Left lung (tissue), 10 donors: ENCODE measurements around the gene INO80. TPM values are rescaled to one million over a fixed set of nuclear protein-coding genes. Genes with fewer than 3 reads are reported as not detected.

ENCODE experiments used
- ATAC-seq: fragments of 200-7000 bp; cut with Tn5 transposase; one replicate; pipeline ENCODE4 v1.9.1; 2020; ENCODE audit warnings: moderate library complexity
- DNase-seq, 4 donors: peaks; one replicate each; pipeline ENCODE4 v3.0.0-alpha.2; 2013 to 2020
- H3K27ac ChIP-seq, 2 donors: fragments of 200-600 bp; sonication (generic) in 1 of 2; one replicate each; pipeline versions ENCODE4 v1.5.0 to v1.8.0; 2020 to 2021
- H3K27me3 ChIP-seq, 2 donors: fragments of 200-600 bp; sonication (generic) in 1 of 2; one replicate each; pipeline versions ENCODE4 v1.5.0 to v1.8.0; 2020 to 2021
- H3K36me3 ChIP-seq, 2 donors: fragments of 200-600 bp; sonication (generic) in 1 of 2; one replicate each; pipeline versions ENCODE4 v1.5.0 to v1.8.0; 2020 to 2021
- H3K4me1 ChIP-seq, 2 donors: fragments of 200-600 bp; one replicate each; pipeline ENCODE4 v1.8.0; 2021
- H3K4me3 ChIP-seq, 2 donors: fragments of 200-600 bp; sonication (generic) in 1 of 2; one replicate each; pipeline versions ENCODE4 v1.5.0 to v1.8.0; 2020 to 2021; ENCODE audit warnings: mild to moderate bottlenecking in 1 of 2
- H3K9me3 ChIP-seq, 2 donors: fragments of 200-600 bp; sonication (generic) in 1 of 2; one replicate each; pipeline versions ENCODE4 v1.5.0 to v1.8.0; 2020 to 2021
- intact Hi-C, 2 donors: fragments of 100-400 bp; cut with DNase I; formaldehyde crosslinking; loops; one replicate each; pipeline versions ENCODE4 v1.11.2 to v1.14.2; 2022
- polyA plus RNA-seq, 6 donors: library from polyadenylated mRNA; unstranded; fragments of 120-200 nt; gene quantifications; one replicate each; pipeline ENCODE4 v1.2.1, GENCODE V29; 2013; ENCODE audit not compliant: insufficient read length in 6 of 6
- total RNA-seq, 2 donors: library from RNA; stranded (reverse); fragmentation: NEBNext Ultra II Directional; extraction: Animal tissue kit (Norgen Biotek cat#: 25700); gene quantifications; one replicate each; pipeline ENCODE4 v1.2.1, GENCODE V29; 2021
- TF ChIP-seq, protein P1 (sequence below), 2 donors: fragments of 200-600 bp; sonication (generic) in 1 of 2; IDR thresholded peaks; one replicate each; pipeline versions ENCODE4 v1.5.0 to v1.8.0; 2021; ENCODE audit warnings: antibody characterized with exemption in 2 of 2
- donor health status: DM: no; HTN: yes; CAD: no.
- donor health status: DM: no; HTN: no; CAD: no.

The INO80 gene
- total and polyA plus RNA-seq, 8 donors, result 20.1 to 31.0 (median 26.0) TPM

DNA sequence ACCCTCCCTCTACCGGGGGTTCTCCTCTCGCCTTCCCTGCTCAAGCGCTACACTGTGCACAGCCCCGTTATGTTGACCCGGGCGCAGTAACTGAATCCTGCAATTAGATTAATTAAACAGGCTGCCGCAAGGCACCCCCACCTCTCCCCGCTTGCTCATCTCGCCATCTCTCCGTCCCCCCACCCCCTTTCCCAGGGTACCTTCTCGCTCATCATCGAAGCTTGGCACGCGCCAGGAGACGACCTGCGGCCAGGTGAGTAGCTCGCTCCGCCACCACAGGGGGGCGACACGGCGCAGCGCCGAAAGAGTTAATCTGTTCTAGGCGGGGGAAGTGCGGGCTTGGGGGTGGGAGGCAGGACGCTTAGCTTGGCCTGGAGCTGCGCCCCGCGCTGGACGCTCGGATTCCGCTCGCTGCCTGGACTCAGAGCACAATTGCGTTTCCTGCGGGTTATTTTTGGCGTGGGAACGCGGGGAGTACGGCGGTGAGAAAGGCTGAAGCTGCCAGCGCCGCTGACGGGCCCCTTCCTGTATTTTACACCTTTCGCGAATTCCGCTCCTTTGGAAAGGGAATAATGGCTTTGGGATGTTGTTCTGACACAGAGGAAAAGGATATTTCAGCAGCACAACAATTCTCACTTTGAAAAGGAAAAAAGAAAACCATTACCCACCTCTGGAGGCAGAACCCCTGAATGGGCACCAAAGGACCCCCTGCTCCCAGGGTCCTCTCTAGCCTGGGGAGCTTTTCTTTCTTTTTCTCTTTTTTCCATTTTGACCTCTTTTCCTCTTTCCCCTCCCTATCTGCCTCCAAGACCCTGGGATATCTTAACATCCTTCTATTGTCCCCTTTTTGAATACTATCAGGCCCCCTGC is 185.4 kb downstream of the INO80 start:
- H3K27ac ChIP-seq, result peak overlapping the region; percentile 70 to 73
- intact Hi-C loops, result no loop called here
- DNase-seq (peak in 3 of 4 donors; percentile 58 to 82 (median 77)), ATAC-seq (peak; percentile 24)
- TF ChIP-seq, protein P1, sequence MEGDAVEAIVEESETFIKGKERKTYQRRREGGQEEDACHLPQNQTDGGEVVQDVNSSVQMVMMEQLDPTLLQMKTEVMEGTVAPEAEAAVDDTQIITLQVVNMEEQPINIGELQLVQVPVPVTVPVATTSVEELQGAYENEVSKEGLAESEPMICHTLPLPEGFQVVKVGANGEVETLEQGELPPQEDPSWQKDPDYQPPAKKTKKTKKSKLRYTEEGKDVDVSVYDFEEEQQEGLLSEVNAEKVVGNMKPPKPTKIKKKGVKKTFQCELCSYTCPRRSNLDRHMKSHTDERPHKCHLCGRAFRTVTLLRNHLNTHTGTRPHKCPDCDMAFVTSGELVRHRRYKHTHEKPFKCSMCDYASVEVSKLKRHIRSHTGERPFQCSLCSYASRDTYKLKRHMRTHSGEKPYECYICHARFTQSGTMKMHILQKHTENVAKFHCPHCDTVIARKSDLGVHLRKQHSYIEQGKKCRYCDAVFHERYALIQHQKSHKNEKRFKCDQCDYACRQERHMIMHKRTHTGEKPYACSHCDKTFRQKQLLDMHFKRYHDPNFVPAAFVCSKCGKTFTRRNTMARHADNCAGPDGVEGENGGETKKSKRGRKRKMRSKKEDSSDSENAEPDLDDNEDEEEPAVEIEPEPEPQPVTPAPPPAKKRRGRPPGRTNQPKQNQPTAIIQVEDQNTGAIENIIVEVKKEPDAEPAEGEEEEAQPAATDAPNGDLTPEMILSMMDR (IDR thresholded peaks at IDR 0.05), result peak; percentile 21 to 23
- H3K9me3 ChIP-seq, result no peaks in the 10 kb centered on the region
- peaks cover 36 to 97% of the 10 kb centered on the region in 2 donors for H3K4me1 ChIP-seq
- peak overlapping the region; percentile 48 to 55 for H3K4me3 ChIP-seq
- peaks cover 0 to 4% of the 10 kb centered on the region in 2 donors for H3K36me3 ChIP-seq
- peaks cover 42 to 72% of the 10 kb centered on the region in 2 donors for H3K27me3 ChIP-seq

DNA sequence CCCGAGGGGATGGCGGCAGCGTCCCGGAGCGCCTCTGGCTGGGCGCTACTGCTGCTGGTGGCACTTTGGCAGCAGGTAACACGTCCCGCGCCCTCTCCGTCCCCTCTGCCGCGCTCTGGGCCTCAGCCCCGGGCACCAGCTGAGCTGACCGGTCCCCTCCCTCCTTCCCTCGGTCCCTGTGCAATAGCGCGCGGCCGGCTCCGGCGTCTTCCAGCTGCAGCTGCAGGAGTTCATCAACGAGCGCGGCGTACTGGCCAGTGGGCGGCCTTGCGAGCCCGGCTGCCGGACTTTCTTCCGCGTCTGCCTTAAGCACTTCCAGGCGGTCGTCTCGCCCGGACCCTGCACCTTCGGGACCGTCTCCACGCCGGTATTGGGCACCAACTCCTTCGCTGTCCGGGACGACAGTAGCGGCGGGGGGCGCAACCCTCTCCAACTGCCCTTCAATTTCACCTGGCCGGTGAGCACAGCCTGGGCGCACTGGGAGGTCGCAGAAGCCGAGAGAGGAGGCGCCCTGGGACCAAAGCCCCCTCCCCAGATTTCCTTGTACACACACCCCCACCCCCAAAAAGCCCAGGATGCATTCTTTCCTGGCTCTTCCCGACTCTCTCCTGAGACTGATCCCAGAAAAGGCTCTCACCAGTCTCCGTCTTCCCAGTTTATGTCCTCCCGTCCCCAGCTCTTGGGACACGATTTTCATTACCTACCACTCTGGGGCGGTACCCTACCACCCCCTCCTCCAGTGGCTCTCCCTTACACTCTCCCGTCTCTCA is 186.2 kb downstream of the INO80 start:
- TF ChIP-seq, protein P1 (IDR thresholded peaks at IDR 0.05), result no peak
- Histone ChIP-seq H3K27me3 (peaks cover 46 to 80% of the 10 kb centered on the region in 2 donors), H3K9me3 (no peaks in the 10 kb centered on the region), H3K36me3 (peaks cover 0 to 1% of the 10 kb centered on the region in 2 donors), H3K27ac (peak overlapping the region; percentile 70 to 73), H3K4me3 (peak overlapping the region; percentile 48 to 55), H3K4me1 (peaks cover 36 to 91% of the 10 kb centered on the region in 2 donors)
- ATAC-seq (peak; percentile 39), DNase-seq (peak in 3 of 4 donors; percentile 62 to 90 (median 64))
- intact Hi-C loops, result no loop called here

Other genes starting within 250 kb of the INO80 start
- 1 to 10 TPM in 1 of 2 donors, under 1 TPM in 1; 0.55 to 1.5 TPM for gene RHOV, start 242.0 kb downstream of the INO80 start, total RNA-seq
- gene RHOV, start 242.0 kb downstream of the INO80 start, polyA plus RNA-seq, result under 1 TPM; 0.31 to 0.76 (median 0.53) TPM
- gene VPS18, start 221.8 kb downstream of the INO80 start, total RNA-seq, result 10 to 100 TPM; 26.3 to 29.0 TPM
- 10 to 100 TPM in 5 of 6 donors, 1 to 10 TPM in 1; 9.2 to 13.7 (median 12.9) TPM for gene VPS18, start 221.8 kb downstream of the INO80 start, polyA plus RNA-seq
- 10 to 100 TPM; 10.4 to 18.1 TPM for gene DLL4, start 186.9 kb downstream of the INO80 start, total RNA-seq
- gene DLL4, start 186.9 kb downstream of the INO80 start, polyA plus RNA-seq, result 10 to 100 TPM; 15.9 to 23.7 (median 19.0) TPM
- 1 to 10 TPM; 3.5 to 5.8 TPM for gene CHAC1, start 162.8 kb downstream of the INO80 start, total RNA-seq
- gene CHAC1, start 162.8 kb downstream of the INO80 start, polyA plus RNA-seq, result 1 to 10 TPM in 5 of 6 donors, under 1 TPM in 1; 0.78 to 1.6 (median 1.1) TPM
- gene EXD1, start 114.5 kb upstream of the INO80 start, total RNA-seq, result not detected
- under 1 TPM in 1 of 6 donors, not detected in 5; 0.06 TPM for gene EXD1, start 114.5 kb upstream of the INO80 start, polyA plus RNA-seq
- 100 to 1,000 TPM; 140 to 207 TPM for gene CHP1, start 115.0 kb upstream of the INO80 start, total RNA-seq
- gene CHP1, start 115.0 kb upstream of the INO80 start, polyA plus RNA-seq, result 10 to 100 TPM; 51.2 to 65.9 (median 56.3) TPM
- 1 to 10 TPM; 1.6 to 3.4 TPM for gene OIP5, start 216.3 kb upstream of the INO80 start, total RNA-seq
- 10 to 100 TPM in 1 of 6 donors, 1 to 10 TPM in 5; 6.3 to 12.2 (median 7.1) TPM for gene OIP5, start 216.3 kb upstream of the INO80 start, polyA plus RNA-seq
- gene NUSAP1, start 216.6 kb upstream of the INO80 start, total RNA-seq, result 10 to 100 TPM; 10.2 to 27.6 TPM
- 100 to 1,000 TPM in 1 of 6 donors, 10 to 100 TPM in 5; 58.2 to 147 (median 84.4) TPM for gene NUSAP1, start 216.6 kb upstream of the INO80 start, polyA plus RNA-seq